Kidney (tissue), 14 donors: Measurements from ENCODE around the gene FAM107B. TPM values are rescaled to one million over a fixed set of nuclear protein-coding genes. Genes with fewer than 3 reads are reported as not detected.
A peak's percentile ranks its signal among the peaks of the same experiment; 100 is the strongest.

ENCODE experiments used
- DNase-seq, 5 donors: peaks; one replicate each; pipeline ENCODE4 v3.0.0-alpha.2; 2013 to 2020
- FAIRE-seq: peaks from 2 replicates; lab custom pipeline; 2012; peaks lifted over from hg19 to GRCh38; lab: Jason Lieb, UNC
- H3K27ac ChIP-seq, 2 donors: one replicate each; pipeline ENCODE4 v1.7.0; 2013; ENCODE audit warnings: low read depth in 2 of 2, low read length in 2 of 2, inconsistent platforms in 1 of 2
- H3K27me3 ChIP-seq: one replicate; pipeline ENCODE4 v1.7.1; 2013; ENCODE audit warnings: low read length, inconsistent platforms; ENCODE audit not compliant: control insufficient read depth, insufficient read depth
- H3K36me3 ChIP-seq, 3 donors: one replicate each; pipeline versions ENCODE4 v1.7.0 to v1.7.1; 2013; ENCODE audit warnings: low read length in 3 of 3, control low read depth in 1 of 3, inconsistent platforms in 1 of 3; ENCODE audit not compliant: insufficient read depth in 3 of 3, control insufficient read depth in 2 of 3
- H3K4me1 ChIP-seq, 3 donors: one replicate each; pipeline versions ENCODE4 v1.7.0 to v1.7.1; 2013; ENCODE audit warnings: low read length in 3 of 3, inconsistent platforms in 1 of 3, low read depth in 1 of 3; ENCODE audit not compliant: control insufficient read depth in 2 of 3, insufficient read depth in 2 of 3
- H3K4me3 ChIP-seq, 3 donors: one replicate each; pipeline versions ENCODE4 v1.7.0 to v1.8.1; 2013; ENCODE audit warnings: low read length in 3 of 3, control low read depth in 1 of 3, inconsistent platforms in 1 of 3
- H3K9ac ChIP-seq, 3 donors: one replicate each; pipeline versions ENCODE4 v1.7.0 to v1.7.1; 2013; ENCODE audit warnings: low read length in 3 of 3, control low read depth in 1 of 3, inconsistent platforms in 1 of 3
- H3K9me3 ChIP-seq, 3 donors: one replicate each; pipeline versions ENCODE4 v1.7.0 to v1.7.1; 2013; ENCODE audit warnings: low read length in 3 of 3, control low read depth in 1 of 3, inconsistent platforms in 1 of 3; ENCODE audit not compliant: control insufficient read depth in 2 of 3, insufficient read depth in 1 of 3
- intact Hi-C: fragments of 100-400 bp; cut with DNase I; formaldehyde crosslinking; loops from one replicate; pipeline ENCODE4 v1.11.1; 2022
- polyA plus RNA-seq: library from polyadenylated mRNA; stranded (reverse); fragments of 350-450 nt; fragmentation: Illumina TruSeq; extraction: RNeasy Lipid Tissue Mini Kit (QIAGEN cat#74804); gene quantifications from one replicate; pipeline ENCODE4 v1.2.3, GENCODE V29; 2014; ENCODE audit warnings: low read depth, low replicate concordance; ENCODE audit not compliant: insufficient read depth
- total RNA-seq: library from RNA; stranded (reverse); fragmentation: NEBNext Ultra II Directional; extraction: Animal tissue kit (Norgen Biotek cat#: 25700); gene quantifications from one replicate; pipeline ENCODE4 v1.2.1, GENCODE V29; 2021
- TF ChIP-seq, protein P1 (sequence below): IDR thresholded peaks from 3 replicates; pipeline ENCODE4 v1.5.1; 2012; ENCODE audit warnings: mild to moderate bottlenecking, moderate library complexity, borderline replicate concordance; ENCODE audit not compliant: insufficient read depth; ENCODE audit errors: extremely low read depth
- donor health status: control.
- donor health status: control.
- donor health status: control.
- donor health status: control.
- donor health status: control.
- donor health status: DM: yes; HTN: yes; CAD: no.
- donor health status: Normal renal cell carcinoma (clear cell type).

The FAM107B gene
- total and polyA plus RNA-seq, 2 donors from 2014 or later, result 105 to 122 TPM

- Histone ChIP-seq H3K27me3 (no peaks in the 10 kb centered on the region), H3K9me3 (no peaks in the 10 kb centered on the region), H3K36me3 (peaks cover 0 to 3% (median 0%) of the 10 kb centered on the region in 3 donors), H3K4me3 (no peak overlapping the region), H3K4me1 (peaks cover 4 to 41% (median 32%) of the 10 kb centered on the region in 3 donors), H3K27ac (no peak overlapping the region), H3K9ac (no peak overlapping the region)
- intact Hi-C loops, result no loop called here
- TF ChIP-seq, protein P1, sequence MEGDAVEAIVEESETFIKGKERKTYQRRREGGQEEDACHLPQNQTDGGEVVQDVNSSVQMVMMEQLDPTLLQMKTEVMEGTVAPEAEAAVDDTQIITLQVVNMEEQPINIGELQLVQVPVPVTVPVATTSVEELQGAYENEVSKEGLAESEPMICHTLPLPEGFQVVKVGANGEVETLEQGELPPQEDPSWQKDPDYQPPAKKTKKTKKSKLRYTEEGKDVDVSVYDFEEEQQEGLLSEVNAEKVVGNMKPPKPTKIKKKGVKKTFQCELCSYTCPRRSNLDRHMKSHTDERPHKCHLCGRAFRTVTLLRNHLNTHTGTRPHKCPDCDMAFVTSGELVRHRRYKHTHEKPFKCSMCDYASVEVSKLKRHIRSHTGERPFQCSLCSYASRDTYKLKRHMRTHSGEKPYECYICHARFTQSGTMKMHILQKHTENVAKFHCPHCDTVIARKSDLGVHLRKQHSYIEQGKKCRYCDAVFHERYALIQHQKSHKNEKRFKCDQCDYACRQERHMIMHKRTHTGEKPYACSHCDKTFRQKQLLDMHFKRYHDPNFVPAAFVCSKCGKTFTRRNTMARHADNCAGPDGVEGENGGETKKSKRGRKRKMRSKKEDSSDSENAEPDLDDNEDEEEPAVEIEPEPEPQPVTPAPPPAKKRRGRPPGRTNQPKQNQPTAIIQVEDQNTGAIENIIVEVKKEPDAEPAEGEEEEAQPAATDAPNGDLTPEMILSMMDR, result no peak
- DNase-seq (no peak), FAIRE-seq (no peak)
Observed at GRCh38 chr10:14557567-14557966, 217.1 kb downstream of the FAM107B start.

DNA sequence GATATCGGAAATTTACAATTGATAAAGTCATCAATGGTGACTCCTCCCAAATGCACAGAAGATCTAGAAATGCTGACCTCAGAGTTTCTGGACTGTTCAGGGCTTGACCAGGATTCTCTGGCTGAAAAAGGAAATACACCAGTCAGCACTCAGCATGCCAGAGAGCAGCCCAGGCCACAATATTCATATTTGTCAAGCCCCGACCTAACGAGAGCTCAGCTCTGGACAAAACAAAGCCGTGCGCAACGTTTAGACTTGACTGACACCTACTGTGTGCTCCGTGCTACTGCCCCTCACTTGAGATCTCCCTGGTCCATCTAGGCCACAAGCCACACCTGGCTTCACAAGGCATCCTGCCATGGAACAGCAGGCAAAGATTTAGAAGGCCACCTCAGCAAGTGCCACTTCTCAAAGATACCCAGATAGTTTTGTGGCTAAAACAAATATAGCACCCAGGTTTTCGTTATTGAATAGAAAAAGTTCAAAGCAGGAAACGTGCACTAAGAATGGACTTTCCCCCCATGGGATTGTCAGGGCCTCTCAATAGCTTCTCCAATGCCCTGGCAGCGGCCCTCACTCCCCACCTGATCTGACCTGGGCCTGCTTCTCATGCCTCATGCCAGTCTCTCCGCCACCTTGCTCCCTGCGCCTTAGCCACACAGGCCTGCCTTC is 218.3 kb downstream of the FAM107B start:
- no peak overlapping the region for H3K4me3 ChIP-seq
- peaks cover 0 to 6% (median 0%) of the 10 kb centered on the region in 3 donors for H3K36me3 ChIP-seq
- TF ChIP-seq, protein P1, result peak; percentile 19
- H3K27ac ChIP-seq, result peak overlapping the region in 1 of 2 donors; percentile 79
- DNase-seq (no peak), FAIRE-seq (no peak)
- peak overlapping the region in 1 of 3 donors; percentile 10 for H3K9ac ChIP-seq
- intact Hi-C loops, result no loop called here
- H3K27me3 ChIP-seq, result no peaks in the 10 kb centered on the region
- peaks cover 4 to 41% (median 32%) of the 10 kb centered on the region in 3 donors for H3K4me1 ChIP-seq
- H3K9me3 ChIP-seq, result no peaks in the 10 kb centered on the region

GRCh38 chr10:14555807-14556206 is 218.9 kb downstream of the FAM107B start:
- H3K9me3 ChIP-seq, result no peaks in the 10 kb centered on the region
- intact Hi-C loops, result no loop called here
- H3K27ac ChIP-seq, result peak overlapping the region; percentile 22 to 79
- peaks cover 4 to 39% (median 32%) of the 10 kb centered on the region in 3 donors for H3K4me1 ChIP-seq
- TF ChIP-seq, protein P1, result no peak
- FAIRE-seq, result no peak
- H3K9ac ChIP-seq, result no peak overlapping the region
- DNase-seq, result no peak
- no peaks in the 10 kb centered on the region for H3K27me3 ChIP-seq
- H3K4me3 ChIP-seq, result no peak overlapping the region
- H3K36me3 ChIP-seq, result peaks cover 0 to 6% (median 0%) of the 10 kb centered on the region in 3 donors
